NCI-H748 treated with DMSO at 0.1 percent for 48 hours (cell line): Measurements from ENCODE around the gene NBPF4.
"Not testable (repeated sequence)": the region's sequence is repeated elsewhere in the genome, so short reads cannot be mapped to it uniquely, and the experiment has no call there.

Experiments
- DNase-seq: peaks from one replicate; lab custom pipeline; 2025; lab: John Stamatoyannopoulos, UW

Gene NBPF4, protein sequence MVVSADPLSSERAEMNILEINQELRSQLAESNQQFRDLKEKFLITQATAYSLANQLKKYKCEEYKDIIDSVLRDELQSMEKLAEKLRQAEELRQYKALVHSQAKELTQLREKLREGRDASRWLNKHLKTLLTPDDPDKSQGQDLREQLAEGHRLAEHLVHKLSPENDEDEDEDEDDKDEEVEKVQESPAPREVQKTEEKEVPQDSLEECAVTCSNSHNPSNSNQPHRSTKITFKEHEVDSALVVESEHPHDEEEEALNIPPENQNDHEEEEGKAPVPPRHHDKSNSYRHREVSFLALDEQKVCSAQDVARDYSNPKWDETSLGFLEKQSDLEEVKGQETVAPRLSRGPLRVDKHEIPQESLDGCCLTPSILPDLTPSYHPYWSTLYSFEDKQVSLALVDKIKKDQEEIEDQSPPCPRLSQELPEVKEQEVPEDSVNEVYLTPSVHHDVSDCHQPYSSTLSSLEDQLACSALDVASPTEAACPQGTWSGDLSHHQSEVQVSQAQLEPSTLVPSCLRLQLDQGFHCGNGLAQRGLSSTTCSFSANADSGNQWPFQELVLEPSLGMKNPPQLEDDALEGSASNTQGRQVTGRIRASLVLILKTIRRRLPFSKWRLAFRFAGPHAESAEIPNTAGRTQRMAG

DNA sequence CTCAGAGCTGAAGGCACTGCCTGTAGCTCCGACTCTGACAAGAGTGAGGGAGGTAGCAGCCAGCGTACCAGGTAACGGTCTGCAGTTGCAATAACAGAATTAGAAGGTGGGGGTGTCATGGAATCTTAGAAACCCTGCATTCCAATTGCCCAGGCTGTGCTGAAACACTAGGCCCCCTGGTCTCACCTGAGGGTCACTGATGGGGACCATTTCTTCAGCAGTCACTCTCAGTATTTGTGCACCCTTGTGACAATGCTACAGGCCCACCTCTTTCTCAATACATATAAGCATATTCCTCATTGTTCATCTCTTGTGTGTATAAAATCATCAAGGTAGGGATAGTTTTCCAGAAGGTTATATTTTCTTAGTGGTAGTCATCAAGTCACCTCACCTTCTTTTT, at the start of gene NBPF4:
NBPF4 (minus strand) TSS at position 101 of the 400 bp plus-strand sequence. CDS start 315 bp downstream, outside the sequence.
- not testable (repeated sequence) for DNase-seq

DNA sequence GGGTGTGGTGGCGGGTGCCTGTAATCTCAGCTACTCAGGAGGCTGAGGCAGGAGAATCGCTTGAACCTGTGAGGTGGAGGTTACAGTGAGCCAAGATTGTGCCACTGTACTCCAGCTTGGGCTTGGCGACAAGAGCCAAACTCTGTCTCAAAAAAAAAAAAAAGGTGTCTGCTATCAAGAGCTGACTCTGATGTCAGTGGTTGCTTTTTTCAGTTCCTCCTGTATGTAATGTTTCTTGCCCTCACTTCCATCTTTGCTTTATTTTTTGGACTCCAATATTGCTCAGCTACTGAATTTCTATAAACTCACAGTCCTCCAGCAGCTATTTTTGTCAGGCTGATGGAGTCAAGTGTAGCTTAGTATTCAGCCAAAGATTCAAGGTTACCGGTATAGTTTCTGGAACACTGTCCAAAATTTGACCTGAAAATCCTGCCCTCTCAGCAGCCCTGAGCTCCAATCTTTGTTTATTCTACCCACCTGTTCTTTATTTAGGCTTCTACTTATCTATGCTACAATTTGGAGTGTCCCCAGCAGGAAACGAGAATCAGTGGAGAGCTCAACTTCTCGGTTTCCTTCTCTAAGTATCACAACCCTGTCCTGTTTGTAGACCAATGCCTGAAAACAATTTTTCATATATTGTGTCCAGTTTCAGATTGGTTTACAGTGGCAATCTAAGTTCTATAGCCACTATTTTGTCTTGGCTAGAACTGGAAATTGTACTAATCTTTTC, 38.8 kb upstream of the NBPF4 start:
- DNase-seq, result not testable (repeated sequence)

DNA sequence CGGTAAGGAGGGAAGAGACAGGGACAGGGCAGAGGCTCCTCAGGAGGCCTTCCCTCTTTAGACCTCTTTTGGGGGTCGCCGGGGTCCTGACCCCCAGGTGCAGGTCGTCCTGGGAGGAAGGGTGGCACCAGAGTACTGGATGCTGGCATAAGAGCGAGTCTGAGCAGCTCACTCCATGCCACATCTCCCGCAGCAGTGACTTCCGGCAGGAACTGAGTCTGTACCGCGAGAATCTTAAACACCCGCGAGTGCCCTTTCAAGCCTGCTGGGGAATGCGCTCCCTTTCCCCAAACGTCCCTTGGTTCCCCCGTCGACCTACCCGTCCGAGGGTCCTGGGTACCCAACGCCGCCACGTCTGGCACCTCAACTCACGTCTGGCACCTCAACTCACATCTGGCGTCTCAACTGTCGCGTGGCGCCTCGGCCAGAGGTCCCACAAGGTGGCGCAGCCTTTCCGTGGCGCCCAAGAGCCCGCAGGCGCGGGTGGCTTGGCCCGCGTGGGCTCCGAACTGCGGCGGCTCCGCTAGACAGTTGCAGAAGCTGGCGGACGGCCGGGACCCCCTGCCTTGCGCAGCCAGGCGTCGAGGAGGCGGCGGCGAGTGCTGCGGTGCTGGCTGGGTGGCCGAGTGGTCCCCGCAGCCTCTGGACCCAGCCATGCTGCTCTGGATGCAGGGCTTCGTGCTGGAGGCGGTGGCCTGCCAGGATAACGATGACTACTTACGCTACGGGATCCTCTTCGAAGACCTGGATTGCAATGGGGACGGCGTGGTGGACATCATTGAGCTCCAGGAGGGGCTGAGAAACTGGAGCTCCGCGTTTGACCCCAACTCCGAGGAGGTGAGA, 28.8 kb upstream of the NBPF4 start:
- not testable (repeated sequence) for DNase-seq

DNA sequence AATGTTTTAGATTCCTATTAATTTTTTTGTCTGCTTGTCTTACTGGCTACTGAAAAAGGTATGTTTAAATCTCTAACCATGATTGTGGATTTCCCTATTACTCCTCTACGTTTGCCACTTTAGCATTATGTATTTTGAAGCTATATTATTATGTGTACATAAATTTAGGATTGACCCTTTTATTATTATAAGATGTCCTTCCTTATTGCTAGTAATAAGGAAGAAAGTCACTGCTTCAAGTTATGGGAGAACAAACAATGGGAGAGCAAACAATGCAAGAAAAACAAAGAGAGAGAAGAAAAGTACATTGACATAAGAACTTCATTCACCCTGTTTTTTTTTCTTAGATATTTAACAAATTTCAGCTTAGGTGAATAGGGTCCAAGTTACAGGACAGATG, 23.2 kb upstream of the NBPF4 start:
- not testable (repeated sequence) for DNase-seq

DNA sequence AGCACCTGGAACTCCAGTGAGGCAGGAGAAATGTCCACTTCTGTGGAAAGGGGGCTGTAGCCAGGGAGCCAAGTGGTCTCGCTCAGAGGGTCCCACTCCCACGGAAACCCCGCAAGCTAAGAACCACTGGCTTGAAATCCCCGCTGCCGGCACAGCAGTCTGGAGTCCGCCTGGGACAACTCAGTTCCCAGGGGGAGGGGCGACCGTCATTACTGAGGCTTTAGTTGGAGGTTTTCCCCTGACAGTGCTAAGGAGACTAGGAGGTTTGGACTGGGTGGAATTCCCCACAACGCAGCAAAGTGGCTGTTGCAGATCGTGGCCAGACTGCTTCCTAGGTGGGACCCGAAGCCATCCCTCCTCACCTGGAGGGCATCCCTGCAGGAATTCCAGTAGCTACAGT, 18.1 kb upstream of the NBPF4 start:
- not testable (repeated sequence) for DNase-seq

- not testable (repeated sequence) for DNase-seq
These were observed 17.6 kb upstream of the NBPF4 start for GRCh38 chr1:108261519-108261918.

GRCh38 chr1:108260578-108261259, 16.8 kb upstream of the NBPF4 start:
- DNase-seq, result not testable (repeated sequence)

DNA sequence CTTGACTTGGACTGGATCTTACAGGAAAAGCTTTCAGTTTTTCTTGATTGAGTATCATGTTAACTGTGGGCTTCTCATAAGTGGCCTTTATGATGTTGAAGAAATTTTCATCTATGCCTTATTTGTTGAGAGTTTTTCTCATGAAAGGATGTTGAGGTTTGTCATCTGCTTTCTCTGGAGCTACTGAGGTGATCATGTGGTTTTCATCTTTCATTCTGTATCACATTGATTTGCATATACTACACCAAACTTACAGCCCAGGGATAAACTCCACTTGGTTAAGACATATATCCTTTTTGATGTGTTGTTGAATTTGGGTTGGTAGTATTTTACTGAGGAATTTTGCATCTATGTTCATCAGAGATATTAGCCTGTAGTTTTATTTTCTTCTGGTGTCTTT, 11.6 kb upstream of the NBPF4 start:
- not testable (repeated sequence) for DNase-seq

GRCh38 chr1:108239426-108239825, 4.5 kb downstream of the NBPF4 start:
- DNase-seq, result not testable (repeated sequence)

- DNase-seq, result not testable (repeated sequence)
These were observed 8.6 kb downstream of the NBPF4 start for GRCh38 chr1:108235308-108235707.

DNA sequence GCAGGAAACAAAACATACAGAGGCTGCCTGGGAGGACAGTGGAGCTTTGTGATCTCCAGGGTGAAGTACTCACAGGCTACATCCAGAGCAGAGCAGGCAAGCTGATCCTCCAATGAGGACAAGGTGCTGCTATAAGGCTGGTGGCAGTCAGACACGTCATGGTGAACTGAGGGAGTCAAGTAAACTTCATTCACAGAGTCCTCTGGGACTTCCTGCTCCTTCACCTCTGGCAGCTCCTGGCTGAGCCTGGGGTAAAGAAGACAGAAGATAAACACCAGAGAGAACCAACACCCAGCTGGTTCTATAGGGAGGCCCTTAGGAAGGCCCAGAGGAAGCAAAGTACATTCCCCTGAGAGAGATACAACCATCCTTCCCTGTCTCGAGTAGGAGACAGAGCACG, 11.7 kb downstream of the NBPF4 start:
- not testable (repeated sequence) for DNase-seq

DNA sequence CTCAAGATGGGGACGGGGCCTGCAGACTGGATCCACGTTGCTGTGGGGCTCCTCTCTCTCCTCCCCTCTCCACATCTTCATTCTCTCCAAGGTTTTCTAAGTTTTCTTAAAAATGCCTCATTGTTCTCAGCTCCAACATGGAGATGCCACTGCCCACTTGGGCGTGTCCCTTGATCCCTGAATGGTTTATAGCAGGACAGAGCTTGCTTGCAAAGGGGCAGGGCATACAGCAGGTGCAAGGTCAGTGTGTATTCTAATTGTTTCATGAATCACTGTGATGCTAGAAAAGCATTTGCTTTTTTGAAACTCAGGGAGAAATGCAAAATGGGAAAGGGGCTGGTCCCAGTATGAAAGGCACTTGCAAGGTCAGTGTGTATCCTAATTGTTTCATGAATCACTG, 13.9 kb downstream of the NBPF4 start:
- DNase-seq, result not testable (repeated sequence)

DNA sequence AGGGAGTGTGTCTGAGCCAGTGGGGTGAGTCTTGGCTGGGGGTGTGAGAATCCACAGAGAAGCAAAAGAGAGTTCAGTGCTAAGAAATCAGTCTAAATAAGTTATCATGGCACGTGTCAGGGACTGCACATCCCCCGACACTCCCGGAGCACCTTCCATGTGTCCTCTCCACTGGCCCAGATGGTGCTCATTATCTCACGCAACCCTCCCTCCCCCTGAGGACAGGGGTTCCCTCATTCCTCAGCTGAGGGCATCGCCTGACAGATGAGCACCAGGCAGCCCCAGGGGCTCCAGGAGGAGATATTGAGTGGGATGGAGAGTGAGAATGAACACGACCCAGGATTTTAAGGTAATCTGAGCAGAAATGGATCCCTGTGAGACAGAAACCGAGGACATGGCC, 16.1 kb downstream of the NBPF4 start:
- not testable (repeated sequence) for DNase-seq

DNA sequence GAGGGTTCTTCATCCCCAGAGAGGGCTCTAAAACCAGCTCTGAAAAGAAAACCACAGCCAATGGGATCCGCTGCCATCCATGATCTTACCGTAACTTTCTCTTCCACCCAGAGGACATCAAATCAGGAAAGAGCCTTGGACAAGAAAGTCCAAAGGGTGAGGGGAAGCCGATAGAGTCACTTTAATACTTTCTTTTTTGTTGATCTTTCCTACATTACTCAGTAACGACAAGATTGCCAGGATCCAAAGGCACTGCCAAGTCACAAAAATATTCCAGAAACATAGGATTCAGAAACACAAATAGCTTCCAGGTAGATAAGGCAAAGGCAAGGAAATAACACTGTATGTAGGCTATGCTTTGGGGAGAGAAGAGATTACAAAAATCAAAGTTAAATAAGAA, 17.0 kb downstream of the NBPF4 start:
- DNase-seq, result not testable (repeated sequence)

DNA sequence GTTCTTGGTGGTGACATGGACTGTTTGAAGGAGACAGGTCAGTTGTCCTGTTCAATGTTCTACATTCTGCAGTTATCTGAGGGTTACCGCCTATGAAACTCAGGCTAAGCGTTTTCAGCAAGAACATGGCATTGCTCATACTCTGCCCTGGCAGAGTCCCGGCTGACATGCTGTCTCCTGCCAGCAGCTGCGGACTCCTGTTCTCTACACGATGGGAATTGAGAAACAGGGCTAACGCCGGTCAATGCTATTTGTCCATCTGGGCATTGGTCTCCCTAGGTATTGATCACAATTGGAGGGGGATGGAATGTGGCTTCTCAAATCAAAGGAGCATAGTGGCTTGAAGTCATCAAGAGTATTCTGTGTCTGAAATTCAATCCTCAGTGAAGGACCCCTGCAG, 20.6 kb downstream of the NBPF4 start:
- DNase-seq, result not testable (repeated sequence)

DNA sequence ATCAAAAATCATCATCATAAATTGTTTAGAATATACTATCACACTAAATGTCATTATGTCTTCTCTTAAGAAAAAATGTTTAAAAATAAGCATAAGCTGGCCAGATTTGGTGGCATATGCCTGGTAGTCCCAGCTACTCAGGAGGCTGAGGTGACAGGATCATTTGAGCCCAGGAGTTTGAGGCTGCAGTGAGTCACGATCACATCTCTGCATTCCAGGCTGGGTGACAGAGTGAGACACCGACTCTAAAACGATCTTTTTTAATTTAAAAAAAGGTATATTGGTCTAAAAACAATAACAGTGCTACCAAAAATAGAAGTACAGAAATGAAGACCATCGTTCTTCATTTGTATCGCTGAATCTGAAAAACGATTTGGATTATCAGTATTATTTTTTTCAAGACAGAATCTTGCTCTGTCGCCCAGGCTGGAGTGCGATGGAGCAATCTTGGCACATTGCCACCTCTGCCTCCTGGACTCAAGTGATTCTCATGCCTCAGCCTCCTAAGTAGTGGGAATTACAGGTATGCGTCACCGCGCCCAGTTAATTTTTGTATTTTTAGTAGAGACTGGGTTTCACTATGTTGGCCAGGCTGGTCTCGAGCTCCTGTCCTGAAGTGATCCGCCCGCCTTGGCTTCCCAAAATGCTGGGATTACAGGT, 26.2 kb downstream of the NBPF4 start:
- not testable (repeated sequence) for DNase-seq

GRCh38 chr1:108217007-108217406, 26.9 kb downstream of the NBPF4 start:
- DNase-seq, result not testable (repeated sequence)

DNA sequence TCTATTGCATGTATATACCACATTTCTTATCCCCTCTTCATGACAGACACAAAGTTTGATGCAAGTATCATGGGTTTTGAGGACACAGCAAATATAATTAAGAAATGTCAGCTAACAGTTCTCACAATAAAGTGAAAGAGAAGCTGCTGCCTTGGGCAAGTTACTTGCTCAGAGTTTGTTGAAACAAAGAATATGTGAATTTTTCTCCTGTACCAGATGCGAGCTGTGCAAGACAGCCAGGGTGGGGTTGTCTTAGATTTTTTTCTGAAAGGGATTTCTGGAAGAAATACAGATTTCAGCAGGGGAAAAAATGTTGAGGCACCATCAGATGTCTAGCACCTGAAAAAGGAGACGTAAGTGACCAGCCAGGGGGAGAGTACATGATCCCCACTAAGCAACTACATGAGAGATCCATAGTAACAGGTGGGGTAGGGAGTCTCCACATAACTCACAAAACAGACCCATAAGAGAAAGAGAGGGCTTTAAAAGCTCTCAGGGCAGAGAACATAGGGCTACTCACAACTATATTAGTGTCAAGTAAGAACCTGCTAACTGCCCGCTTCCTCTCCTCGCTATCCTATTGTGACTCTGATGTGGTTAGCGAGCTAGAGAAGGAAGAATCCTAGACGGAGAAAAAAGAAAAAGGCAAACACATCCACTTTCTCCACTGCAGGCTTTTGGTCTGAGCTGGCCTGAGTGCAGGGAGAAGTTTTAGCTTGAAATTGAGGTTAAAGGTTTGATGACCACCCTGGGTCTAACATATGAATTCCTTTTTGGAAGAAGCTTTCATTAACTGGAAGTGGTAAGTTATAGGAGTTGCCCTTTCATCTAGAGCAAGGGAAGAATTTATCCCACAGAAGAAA, 27.6 kb downstream of the NBPF4 start:
- DNase-seq, result not testable (repeated sequence)

GRCh38 chr1:108214641-108215465, 29.0 kb downstream of the NBPF4 start:
- DNase-seq, result peak; percentile 35
